Astrocyte (in vitro differentiated cells and primary cell): ENCODE results near the gene ZNF335.

Experiments
- CTCF ChIP-seq: IDR thresholded peaks from 2 replicates; pipeline ENCODE4 v1.5.1; 2011; ENCODE audit warnings: low read depth, mild to moderate bottlenecking, inconsistent platforms, low read length, moderate library complexity; ENCODE audit not compliant: insufficient read depth
- EZH2 ChIP-seq: IDR thresholded peaks from 2 replicates; pipeline ENCODE4 v1.6.1; 2012; ENCODE audit warnings: mild to moderate bottlenecking, low read length, inconsistent platforms; ENCODE audit not compliant: insufficient read depth

GRCh38 chr20:45907219-45907948 is 64.6 kb downstream of the ZNF335 start:
- TF ChIP-seq EZH2 (no peak), CTCF (no peak)
